Osteoblast (primary cell): ENCODE results near the gene SETD2. TPM values are rescaled to one million over a fixed set of nuclear protein-coding genes. Genes with fewer than 3 reads are reported as not detected.
"Not testable (repeated sequence)": the region's sequence is repeated elsewhere in the genome, so short reads cannot be mapped to it uniquely, and the experiment has no call there.

ENCODE experiments used
- DNase-seq: peaks from one replicate; pipeline ENCODE4 v3.0.0; 2011; ENCODE audit warnings: low spot score, mixed read lengths; ENCODE audit not compliant: insufficient read length; ENCODE audit errors: missing footprints
- H2AFZ ChIP-seq: 2 replicates; pipeline ENCODE4 v1.6.0; 2011; ENCODE audit warnings: mild to moderate bottlenecking, low read length
- H3K27ac ChIP-seq: 2 replicates; pipeline ENCODE4 v1.5.1; 2011; ENCODE audit warnings: mild to moderate bottlenecking, low read depth, low read length, moderate library complexity
- H3K27me3 ChIP-seq: 2 replicates; pipeline ENCODE4 v1.6.0; 2012; ENCODE audit warnings: mild to moderate bottlenecking, control low read depth, inconsistent platforms, low read length, moderate library complexity; ENCODE audit not compliant: insufficient read depth
- H3K36me3 ChIP-seq: 2 replicates; pipeline ENCODE4 v1.5.1; 2011; ENCODE audit warnings: mild to moderate bottlenecking, low read length, control low read depth, moderate library complexity; ENCODE audit not compliant: insufficient read depth
- H3K4me1 ChIP-seq: 2 replicates; pipeline ENCODE4 v1.5.1; 2011; ENCODE audit warnings: mild to moderate bottlenecking, low read length, control low read depth, moderate library complexity; ENCODE audit not compliant: insufficient read depth
- H3K4me2 ChIP-seq: 2 replicates; pipeline ENCODE4 v1.6.0; 2011; ENCODE audit warnings: mild to moderate bottlenecking, low read length; ENCODE audit not compliant: insufficient read depth
- H3K4me3 ChIP-seq: fragments of 200-600 bp; sonication (generic); 3 replicates; pipeline ENCODE4 v1.5.1; 2012; ENCODE audit warnings: mild to moderate bottlenecking, low read length, inconsistent platforms; ENCODE audit not compliant: insufficient read depth
- H3K79me2 ChIP-seq: 2 replicates; pipeline ENCODE4 v1.6.0; 2012; ENCODE audit warnings: mild to moderate bottlenecking, low read length, control low read depth, inconsistent platforms; ENCODE audit not compliant: insufficient read depth
- H3K9me3 ChIP-seq: 2 replicates; pipeline ENCODE4 v1.5.1; 2011; ENCODE audit warnings: low read depth, low read length, control low read depth
- H4K20me1 ChIP-seq: 2 replicates; pipeline ENCODE4 v1.6.0; 2012; ENCODE audit warnings: mild to moderate bottlenecking, low read length, control low read depth; ENCODE audit not compliant: insufficient read depth
- CTCF ChIP-seq: IDR thresholded peaks from 2 replicates; pipeline ENCODE4 v1.5.1; 2011; ENCODE audit warnings: mild to moderate bottlenecking, low read depth, low read length, moderate library complexity; ENCODE audit errors: extremely low read depth
- total RNA-seq: library from RNA; depleted of rRNA; stranded (reverse); fragments of >200 nt; gene quantifications from 2 replicates; pipeline ENCODE4 v1.2.3, GENCODE V29; 2012

The SETD2 gene
- total RNA-seq, 1 donor: 39.8 TPM

GRCh38 chr3:47145272-47145671 lies 18.6 kb downstream of the SETD2 start:
- H3K27me3 ChIP-seq: no peaks in the 10 kb centered on the region
- H3K4me3 ChIP-seq: no peak overlapping the region
- H2AFZ ChIP-seq: no peak overlapping the region
- no peak overlapping the region for H3K27ac ChIP-seq
- H3K9me3 ChIP-seq: no peaks in the 10 kb centered on the region
- H3K4me2 ChIP-seq: no peak overlapping the region
- peaks cover 60% of the 10 kb centered on the region for H4K20me1 ChIP-seq
- peaks cover 95% of the 10 kb centered on the region for H3K79me2 ChIP-seq
- TF ChIP-seq CTCF: no peak
- DNase-seq: no peak
- no peaks in the 10 kb centered on the region for H3K36me3 ChIP-seq
- H3K4me1 ChIP-seq: no peaks in the 10 kb centered on the region

- no peaks in the 10 kb centered on the region for H3K4me1 ChIP-seq
- TF ChIP-seq CTCF: no peak
- no peaks in the 10 kb centered on the region for H3K9me3 ChIP-seq
- no peak overlapping the region for H3K4me3 ChIP-seq
- no peaks in the 10 kb centered on the region for H3K36me3 ChIP-seq
- H3K79me2 ChIP-seq: peaks cover 97% of the 10 kb centered on the region
- no peak overlapping the region for H3K4me2 ChIP-seq
- no peak for DNase-seq
- H4K20me1 ChIP-seq: peaks cover 57% of the 10 kb centered on the region
- no peak overlapping the region for H3K27ac ChIP-seq
- no peaks in the 10 kb centered on the region for H3K27me3 ChIP-seq
- H2AFZ ChIP-seq: no peak overlapping the region
Observed at GRCh38 chr3:47143068-47143467, 20.8 kb downstream of the SETD2 start.

GRCh38 chr3:47142536-47142935 lies 21.4 kb downstream of the SETD2 start:
- not testable (repeated sequence) for H2AFZ ChIP-seq, H3K36me3 ChIP-seq, H3K4me2 ChIP-seq, H3K9me3 ChIP-seq, H3K27me3 ChIP-seq, H3K4me1 ChIP-seq, H3K27ac ChIP-seq, H3K4me3 ChIP-seq, DNase-seq
- Histone ChIP-seq H3K79me2 (peaks cover 94% of the 10 kb centered on the region), H4K20me1 (peaks cover 54% of the 10 kb centered on the region)

GRCh38 chr3:47140973-47141461 lies 22.9 kb downstream of the SETD2 start:
- peaks cover 59% of the 10 kb centered on the region for H4K20me1 ChIP-seq

GRCh38 chr3:47140553-47140952 lies 23.4 kb downstream of the SETD2 start:
- H3K36me3 ChIP-seq, H3K27me3 ChIP-seq, DNase-seq, H3K4me3 ChIP-seq, H3K4me1 ChIP-seq, H3K4me2 ChIP-seq, H3K9me3 ChIP-seq, H3K27ac ChIP-seq, H2AFZ ChIP-seq: not testable (repeated sequence)
- Histone ChIP-seq H4K20me1 (peaks cover 61% of the 10 kb centered on the region), H3K79me2 (peaks cover 95% of the 10 kb centered on the region)

More at GRCh38 chr3:47140973-47141461, 22.9 kb downstream of the SETD2 start:
- not testable (repeated sequence) for DNase-seq, H3K27me3 ChIP-seq, H3K4me3 ChIP-seq, H3K36me3 ChIP-seq, H3K9me3 ChIP-seq, H3K27ac ChIP-seq, H3K4me2 ChIP-seq, H2AFZ ChIP-seq, H3K4me1 ChIP-seq
- peaks cover 95% of the 10 kb centered on the region for H3K79me2 ChIP-seq
